Dendritic cell treated with granulocyte-macrophage colony-stimulating factor and Interleukin-4, amounts not matched to agents 40 ng/mL and 50 ng/mL, for 4 days (primary cell): Measurements from ENCODE around the gene CARD11.
"Not testable (repeated sequence)": the region's sequence is repeated elsewhere in the genome, so short reads cannot be mapped to it uniquely, and the experiment has no call there.

Source experiments
- H3K27ac Mint-ChIP-seq: one replicate; pipeline ENCODE4 v1.8.0; 2022; ENCODE audit warnings: mild to moderate bottlenecking, mixed read lengths
- H3K27me3 Mint-ChIP-seq: one replicate; pipeline ENCODE4 v1.8.0; 2022; ENCODE audit warnings: mild to moderate bottlenecking, mixed read lengths
- H3K36me3 Mint-ChIP-seq: one replicate; pipeline ENCODE4 v1.8.0; 2022; ENCODE audit warnings: low read depth, mixed read lengths
- H3K4me1 Mint-ChIP-seq: one replicate; pipeline ENCODE4 v1.8.0; 2022; ENCODE audit warnings: low read depth, mixed read lengths
- H3K4me3 Mint-ChIP-seq: one replicate; pipeline ENCODE4 v1.8.0; 2022; ENCODE audit warnings: mild to moderate bottlenecking, moderate library complexity, mixed read lengths
- H3K9me3 Mint-ChIP-seq: one replicate; pipeline ENCODE4 v1.8.0; 2022; ENCODE audit warnings: mixed read lengths
- intact Hi-C: fragments of 100-400 bp; cut with micrococcal nuclease; formaldehyde crosslinking; loops from one replicate; pipeline ENCODE4 v1.15.0; 2022

Gene CARD11

GRCh38 chr7:2967253-2967652, 76.4 kb downstream of the CARD11 start:
- Mint-ChIP-seq H3K4me1 (peaks cover 18% of the 10 kb centered on the region), H3K9me3 (peaks cover 11% of the 10 kb centered on the region), H3K27ac (no peak overlapping the region), H3K4me3 (no peak overlapping the region), H3K36me3 (no peaks in the 10 kb centered on the region), H3K27me3 (peaks cover 2% of the 10 kb centered on the region)
- intact Hi-C loops: no loop called here

- no peaks in the 10 kb centered on the region for H3K36me3 Mint-ChIP-seq
- intact Hi-C loops: no loop called here
- H3K9me3 Mint-ChIP-seq: peaks cover 11% of the 10 kb centered on the region
- H3K27ac Mint-ChIP-seq: no peak overlapping the region
- H3K27me3 Mint-ChIP-seq: peaks cover 3% of the 10 kb centered on the region
- no peak overlapping the region for H3K4me3 Mint-ChIP-seq
- H3K4me1 Mint-ChIP-seq: peaks cover 23% of the 10 kb centered on the region
Measured at GRCh38 chr7:2966466-2967078, 77.1 kb downstream of the CARD11 start.

DNA sequence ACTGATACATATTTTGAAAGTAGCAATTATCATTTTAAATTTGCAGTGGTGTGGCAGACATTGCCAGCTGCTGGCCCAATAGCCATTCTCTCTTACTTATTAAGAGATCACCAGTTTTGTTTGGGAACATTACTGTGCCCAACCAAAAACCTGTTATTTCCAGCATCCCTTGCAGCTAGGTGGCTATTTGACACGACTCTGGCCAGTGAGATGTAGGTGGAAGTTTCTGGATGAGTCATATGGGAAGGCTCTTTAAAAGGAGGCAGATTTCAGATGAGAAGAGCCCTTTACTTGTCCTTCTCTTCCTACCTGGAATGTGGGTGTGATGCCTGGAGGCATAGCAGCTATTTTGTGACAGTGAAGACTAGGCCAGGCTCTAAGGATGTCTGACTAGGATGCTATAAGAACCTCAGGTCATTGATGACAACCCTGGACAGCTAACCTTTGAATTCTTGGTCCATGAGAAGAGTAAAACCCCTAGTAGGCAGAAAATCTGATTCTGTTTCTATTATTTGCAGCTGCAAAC, 77.9 kb downstream of the CARD11 start:
- Mint-ChIP-seq H3K27me3 (peaks cover 3% of the 10 kb centered on the region), H3K9me3 (peaks cover 11% of the 10 kb centered on the region), H3K4me1 (peaks cover 23% of the 10 kb centered on the region), H3K36me3 (no peaks in the 10 kb centered on the region), H3K27ac (no peak overlapping the region), H3K4me3 (no peak overlapping the region)
- intact Hi-C loops: no loop called here

DNA sequence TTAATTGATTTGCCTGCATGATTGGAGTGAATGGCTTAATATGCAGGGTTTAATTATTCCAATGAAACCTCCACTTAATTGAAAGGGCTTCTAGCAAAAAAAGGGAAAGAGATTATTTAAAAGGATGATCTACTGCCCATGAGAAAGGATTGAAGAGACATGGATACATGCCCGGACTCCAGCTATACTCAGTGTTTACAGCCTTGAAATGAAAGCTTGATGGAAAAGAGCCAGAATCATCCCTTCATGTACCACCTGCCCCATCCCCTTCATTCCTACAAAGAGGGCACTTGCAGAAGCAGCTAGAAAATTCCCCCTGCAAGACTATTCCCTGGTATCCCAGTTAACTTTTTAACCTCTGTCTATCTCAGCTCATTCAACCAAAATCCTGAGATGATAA, 78.4 kb downstream of the CARD11 start:
- intact Hi-C loops: no loop called here
- no peaks in the 10 kb centered on the region for H3K36me3 Mint-ChIP-seq
- peaks cover 3% of the 10 kb centered on the region for H3K27me3 Mint-ChIP-seq
- H3K4me3 Mint-ChIP-seq: no peak overlapping the region
- H3K9me3 Mint-ChIP-seq: peaks cover 11% of the 10 kb centered on the region
- H3K27ac Mint-ChIP-seq: no peak overlapping the region
- H3K4me1 Mint-ChIP-seq: peaks cover 23% of the 10 kb centered on the region

- no peak overlapping the region for H3K4me3 Mint-ChIP-seq
- H3K27ac Mint-ChIP-seq: no peak overlapping the region
- no peaks in the 10 kb centered on the region for H3K36me3 Mint-ChIP-seq
- peaks cover 11% of the 10 kb centered on the region for H3K9me3 Mint-ChIP-seq
- intact Hi-C loops: no loop called here
- H3K4me1 Mint-ChIP-seq: peaks cover 34% of the 10 kb centered on the region
- H3K27me3 Mint-ChIP-seq: peaks cover 6% of the 10 kb centered on the region
Measured at GRCh38 chr7:2964208-2964607, 79.5 kb downstream of the CARD11 start.

GRCh38 chr7:2962865-2963264, 80.8 kb downstream of the CARD11 start:
- Mint-ChIP-seq H3K27me3 (peaks cover 12% of the 10 kb centered on the region), H3K36me3 (no peaks in the 10 kb centered on the region), H3K9me3 (peaks cover 11% of the 10 kb centered on the region), H3K27ac (peak overlapping the region; percentile 65), H3K4me3 (peak overlapping the region; percentile 24), H3K4me1 (peaks cover 47% of the 10 kb centered on the region)
- intact Hi-C loops: no loop called here

DNA sequence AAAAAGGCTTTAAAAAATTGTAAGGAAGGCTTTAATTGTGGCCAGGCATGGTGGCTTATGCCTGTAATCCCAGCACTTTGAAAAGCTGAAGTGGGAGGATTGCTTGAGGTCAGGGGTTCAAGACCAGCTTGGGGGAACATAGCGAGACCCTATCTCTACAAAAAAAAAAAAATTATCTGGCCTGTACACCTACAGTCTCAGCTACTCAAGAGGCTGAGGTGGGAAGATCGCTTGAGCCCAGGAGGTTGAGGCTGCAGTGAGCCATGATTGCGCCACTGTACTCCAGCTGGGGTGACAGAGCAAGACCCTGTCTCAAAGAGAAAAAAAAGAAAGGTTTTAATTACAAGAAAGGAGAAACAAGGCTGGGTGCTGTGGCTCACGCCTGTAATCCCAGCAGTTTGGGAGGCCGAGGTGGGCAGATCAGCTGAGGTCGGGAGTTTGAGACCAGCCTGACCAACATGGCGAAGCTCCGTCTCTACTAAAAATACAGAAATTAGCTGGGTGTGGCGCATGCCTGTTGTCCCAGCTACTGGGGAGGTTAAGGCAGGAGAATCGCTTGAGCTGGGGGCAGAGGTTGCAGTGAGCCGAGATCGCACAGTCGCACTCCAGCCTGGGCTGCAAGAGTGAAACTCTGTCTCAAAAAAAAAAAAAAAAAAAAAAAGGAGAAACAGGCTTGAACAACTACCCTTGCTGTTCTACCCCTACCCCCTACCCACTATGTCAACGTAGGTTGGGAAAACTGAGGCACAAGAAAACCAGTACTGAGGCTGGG, 83.7 kb downstream of the CARD11 start:
- peaks cover 69% of the 10 kb centered on the region for H3K4me1 Mint-ChIP-seq

GRCh38 chr7:2959103-2959680, 84.5 kb downstream of the CARD11 start:
- intact Hi-C loops: no loop called here
- no peaks in the 10 kb centered on the region for H3K9me3 Mint-ChIP-seq
- H3K4me1 Mint-ChIP-seq: peaks cover 73% of the 10 kb centered on the region
- no peaks in the 10 kb centered on the region for H3K36me3 Mint-ChIP-seq
- peak overlapping the region; percentile 72 for H3K27ac Mint-ChIP-seq
- peaks cover 10% of the 10 kb centered on the region for H3K27me3 Mint-ChIP-seq
- no peak overlapping the region for H3K4me3 Mint-ChIP-seq

More for the DNA sequence above, 83.7 kb downstream of the CARD11 start:
- H3K27me3 Mint-ChIP-seq: peaks cover 10% of the 10 kb centered on the region
- H3K27ac Mint-ChIP-seq: peak overlapping the region; percentile 72
- peak overlapping the region; percentile 30 for H3K4me3 Mint-ChIP-seq
- no peaks in the 10 kb centered on the region for H3K36me3 Mint-ChIP-seq
- H3K9me3 Mint-ChIP-seq: no peaks in the 10 kb centered on the region
- intact Hi-C loops: no loop called here

- H3K9me3 Mint-ChIP-seq: no peaks in the 10 kb centered on the region
- intact Hi-C loops: no loop called here
- peaks cover 79% of the 10 kb centered on the region for H3K4me1 Mint-ChIP-seq
- H3K4me3 Mint-ChIP-seq: no peak overlapping the region
- H3K27ac Mint-ChIP-seq: peak overlapping the region; percentile 72
- peaks cover 10% of the 10 kb centered on the region for H3K27me3 Mint-ChIP-seq
- no peaks in the 10 kb centered on the region for H3K36me3 Mint-ChIP-seq
Measured at GRCh38 chr7:2958416-2959102, 85.1 kb downstream of the CARD11 start.

GRCh38 chr7:2957369-2957727, 86.3 kb downstream of the CARD11 start:
- H3K36me3 Mint-ChIP-seq, H3K9me3 Mint-ChIP-seq, intact Hi-C loops: not testable (repeated sequence)
- peaks cover 10% of the 10 kb centered on the region for H3K27me3 Mint-ChIP-seq
- peak overlapping the region; percentile 9 for H3K4me3 Mint-ChIP-seq
- H3K4me1 Mint-ChIP-seq: peaks cover 70% of the 10 kb centered on the region
- peak overlapping the region; percentile 72 for H3K27ac Mint-ChIP-seq

GRCh38 chr7:2956526-2957368, 86.9 kb downstream of the CARD11 start:
- peaks cover 70% of the 10 kb centered on the region for H3K4me1 Mint-ChIP-seq
- no peaks in the 10 kb centered on the region for H3K36me3 Mint-ChIP-seq
- H3K27me3 Mint-ChIP-seq: peaks cover 10% of the 10 kb centered on the region
- no peaks in the 10 kb centered on the region for H3K9me3 Mint-ChIP-seq
- peak overlapping the region; percentile 9 for H3K4me3 Mint-ChIP-seq
- peak overlapping the region; percentile 72 for H3K27ac Mint-ChIP-seq
- intact Hi-C loops: no loop called here

DNA sequence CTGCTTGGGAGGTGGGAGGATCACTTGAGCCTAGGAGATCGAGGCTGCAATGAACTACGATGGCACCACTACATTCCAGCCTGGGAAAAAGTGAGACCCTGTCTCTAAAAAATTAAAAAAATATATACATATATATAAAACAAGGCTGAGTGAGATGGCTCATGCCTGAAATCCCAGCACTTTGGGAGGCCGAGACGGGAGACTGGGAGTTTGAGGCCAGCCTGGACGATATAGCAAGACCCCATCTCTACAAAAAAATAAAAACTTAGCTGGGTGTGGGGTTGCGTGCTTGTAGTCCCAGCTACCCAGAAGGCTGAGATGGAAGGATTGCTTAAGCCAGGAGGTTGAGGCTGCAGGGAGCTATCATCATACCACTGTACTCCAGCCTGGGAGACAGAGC, 87.6 kb downstream of the CARD11 start:
- Mint-ChIP-seq H3K9me3 (no peaks in the 10 kb centered on the region), H3K36me3 (no peaks in the 10 kb centered on the region), H3K4me1 (peaks cover 75% of the 10 kb centered on the region), H3K4me3 (no peak overlapping the region), H3K27ac (peak overlapping the region; percentile 72), H3K27me3 (peaks cover 8% of the 10 kb centered on the region)
- intact Hi-C loops: no loop called here

- H3K27ac Mint-ChIP-seq: peak overlapping the region; percentile 65
- no peak overlapping the region for H3K4me3 Mint-ChIP-seq
- intact Hi-C loops: no loop called here
- H3K9me3 Mint-ChIP-seq: no peaks in the 10 kb centered on the region
- H3K36me3 Mint-ChIP-seq: no peaks in the 10 kb centered on the region
- H3K4me1 Mint-ChIP-seq: peaks cover 83% of the 10 kb centered on the region
- peaks cover 8% of the 10 kb centered on the region for H3K27me3 Mint-ChIP-seq
Measured at GRCh38 chr7:2955269-2955668, 88.4 kb downstream of the CARD11 start.
